ENCODE results near the gene SCARF2.

GRCh38 chr22:20412474-20413216 is 25.0 kb downstream of the SCARF2 start:
- TF ChIP-seq POLR2AphosphoS5 (IDR thresholded peaks at IDR 0.05) (no peak), CTCF (IDR thresholded peaks at IDR 0.05) (no peak)
